ENCODE data around the gene MYCL. TPM values are rescaled to one million over a fixed set of nuclear protein-coding genes. Genes with fewer than 3 reads are reported as not detected.

MYCL gene
- total and polyA plus RNA-seq, 2 of the 13 experiments (the other 11 are each of a cell fraction or from before 2014, with no cell fraction given): 0.31 to 1.7 TPM

GRCh38 chr1:39895731-39896480, 5.8 kb downstream of the MYCL start (continued):
- TF ChIP-seq USF2 (IDR thresholded peaks at IDR 0.05; ENCODE audit: low read depth, low read length) (no peak), USF2 (CRISPR knock-in tag; IDR thresholded peaks at IDR 0.05; ENCODE audit: borderline replicate concordance) (no peak), NR3C1 (CRISPR knock-in tag; IDR thresholded peaks at IDR 0.05) (no peak)

- no peak overlapping the region for H3K27ac ChIP-seq (ENCODE audit: extremely low read length, insufficient read depth, low read length)
- POLR2A ChIA-PET: interaction anchor here (1.6 kb wide), 1 partner anchor 78 kb away, joined by 3 read pairs; no protein-coding TSS in a partner anchor
- DNase-seq (ENCODE audit: low spot score) (no peak), FAIRE-seq (no peak), ATAC-seq (no peak)
- 21% methylated on average over 3 of the region's 3 CpGs for WGBS (ENCODE audit: low lambda C conversion rate)
- H3K4me2 ChIP-seq (ENCODE audit: low read depth, low read length): no peak overlapping the region
- CTCF ChIA-PET (ENCODE audit: low intra/inter-chr PET ratio, low total read pairs): no interaction called here
- no peak overlapping the region for H2AFZ ChIP-seq (ENCODE audit: low read length)
- intact Hi-C loops (cut with micrococcal nuclease; ENCODE audit: unreplicated experiment): no loop called here
- in situ Hi-C loops (cut with HindIII; ENCODE audit: extremely low pct_ligation_motif_present, low pct_unique_long_range_greater_than_20kb): no loop called here
- H3K4me3 ChIP-seq (replicated peaks in 1 of 3; ENCODE audit: insufficient read depth in 1 of 3, low read depth in 2 of 3, low read length in 3 of 3): no peak overlapping the region
- H3K79me2 ChIP-seq (ENCODE audit: insufficient read depth, low read length): no peaks in the 10 kb centered on the region
- peaks cover 0 to 17% of the 10 kb centered on the region in 2 experiments; a peak in 2 of 5 replicates for H3K27me3 ChIP-seq (ENCODE audit: control insufficient read depth in 1 of 2, insufficient read depth in 2 of 2, low read length in 2 of 2)
- no TSS peak for BruUV-seq (replicated peaks)
- H3K36me3 ChIP-seq (replicated peaks in 1 of 2; ENCODE audit: control insufficient read depth in 1 of 2, insufficient read depth in 2 of 2, low read length in 2 of 2): no peaks in the 10 kb centered on the region
- TF ChIP-seq MAFK (conservative IDR thresholded peaks at IDR 0.05 in 1 of 2, IDR thresholded peaks at IDR 0.05 in 1 of 2; ENCODE audit: low read length in 2 of 2): 0 out of 4 replicates have a peak, but pooled peaks of 1 of the 2 experiments have one; percentile 15
- TF ChIP-seq ZNF503 (CRISPR knock-in tag; IDR thresholded peaks at IDR 0.05): no peak
- peaks cover 59% of the 10 kb centered on the region for H3K4me1 ChIP-seq (ENCODE audit: insufficient read depth, low read length)
- no peaks in the 10 kb centered on the region for H3K9me3 ChIP-seq (ENCODE audit: low read length)
- no peak overlapping the region for H3K9ac ChIP-seq (ENCODE audit: insufficient read depth, low read depth, low read length)
- no peaks in the 10 kb centered on the region for H4K20me1 ChIP-seq (ENCODE audit: insufficient read depth, low read length)
Observed at GRCh38 chr1:39894884-39895495, 6.7 kb downstream of the MYCL start.
